Fibroblast of pulmonary artery (primary cell): ENCODE results near the gene CUBN.

ENCODE experiments used
- DNase-seq: peaks from one replicate; pipeline ENCODE4 v3.0.0-alpha.2; 2010; ENCODE audit warnings: low read depth
- H3K4me3 ChIP-seq: replicated peaks from 2 replicates; pipeline ENCODE4 v1.5.1; 2011; ENCODE audit warnings: low read depth, mild to moderate bottlenecking, control low read depth, low read length, moderate library complexity
- CTCF ChIP-seq: IDR thresholded peaks from 2 replicates; pipeline ENCODE4 v1.5.1; 2011; ENCODE audit warnings: mild to moderate bottlenecking, control low read depth, low read length, inconsistent platforms; ENCODE audit errors: missing control alignments

CUBN gene

GRCh38 chr10:16789261-16789660 lies 340.4 kb downstream of the CUBN start:
- DNase-seq = no peak
- TF ChIP-seq CTCF = no peak

GRCh38 chr10:16788778-16789177 lies 340.8 kb downstream of the CUBN start:
- no peak for DNase-seq
- H3K4me3 ChIP-seq = no peak overlapping the region
- TF ChIP-seq CTCF = no peak

More at GRCh38 chr10:16789261-16789660, 340.4 kb downstream of the CUBN start:
- no peak overlapping the region for H3K4me3 ChIP-seq

GRCh38 chr10:16788125-16788524 lies 341.5 kb downstream of the CUBN start:
- DNase-seq = no peak
- H3K4me3 ChIP-seq = no peak overlapping the region
- no peak for TF ChIP-seq CTCF

- no peak overlapping the region for H3K4me3 ChIP-seq
- TF ChIP-seq CTCF = no peak
- DNase-seq = no peak
Observed at GRCh38 chr10:16787361-16787791, 342.2 kb downstream of the CUBN start.

GRCh38 chr10:16780338-16780880 lies 349.2 kb downstream of the CUBN start:
- no peak overlapping the region for H3K4me3 ChIP-seq
- TF ChIP-seq CTCF = no peak
- DNase-seq = no peak

- DNase-seq = no peak
- H3K4me3 ChIP-seq = no peak overlapping the region
- TF ChIP-seq CTCF = no peak
Observed at GRCh38 chr10:16779384-16779915, 350.2 kb downstream of the CUBN start.
